HEK293 (cell line): Measurements from ENCODE around the gene FRMD8.

Experiments used
- CTCF ChIP-seq: fragments of 450-650 bp; formaldehyde crosslinking; IDR thresholded peaks from 2 replicates; pipeline ENCODE4 v1.5.1; 2016; ENCODE audit warnings: missing biosample characterization, missing genetic modification characterization
- ZBTB44 ChIP-seq: fragments of 450-650 bp; IDR thresholded peaks from 2 replicates; pipeline ENCODE4 v1.5.1; 2018; ENCODE audit warnings: missing biosample characterization, mild to moderate bottlenecking, missing genetic modification characterization
- ZNF341 ChIP-seq: fragments of 450-650 bp; formaldehyde crosslinking; IDR thresholded peaks from 2 replicates; pipeline ENCODE4; 2016; ENCODE audit warnings: low read depth, missing biosample characterization, missing genetic modification characterization
- ZNF423 ChIP-seq: fragments of 450-650 bp; formaldehyde crosslinking; IDR thresholded peaks from 2 replicates; pipeline ENCODE4 v1.5.1; 2016; ENCODE audit warnings: missing biosample characterization, missing genetic modification characterization
- ZNF701 ChIP-seq: fragments of 450-650 bp; formaldehyde crosslinking; IDR thresholded peaks from 2 replicates; pipeline ENCODE4 v1.5.1; 2016; ENCODE audit warnings: missing biosample characterization, missing genetic modification characterization
- ZNF76 ChIP-seq: fragments of 450-650 bp; formaldehyde crosslinking; IDR thresholded peaks from 2 replicates; pipeline ENCODE4; 2016; ENCODE audit warnings: low read depth, missing biosample characterization, missing genetic modification characterization, borderline replicate concordance

- TF ChIP-seq CTCF (tag by site-specific recombination), result no peak
- no peak for TF ChIP-seq ZNF701 (tag by site-specific recombination)
- no peak for TF ChIP-seq ZNF341 (tag by site-specific recombination)
- no peak for TF ChIP-seq ZNF423 (tag by site-specific recombination)
- no peak for TF ChIP-seq ZBTB44
- no peak for TF ChIP-seq ZNF76 (tag by site-specific recombination)
These were observed 31.9 kb downstream of the FRMD8 start for GRCh38 chr11:65418431-65418680.
